HepG2 (cell line): Measurements from ENCODE around the gene OASL.
A peak's percentile ranks its signal among the peaks of the same experiment; 100 is the strongest.

Experiments
- ASH2L ChIP-seq: fragments of 300-600, 200-600 bp; sonication (generic); IDR thresholded peaks from 2 replicates; pipeline ENCODE4 v1.7.0; 2017; ENCODE audit warnings: low read depth, mild to moderate bottlenecking, moderate library complexity, mixed read lengths, low read length; ENCODE audit not compliant: insufficient read length
- BRCA1 ChIP-seq: sonication (generic); formaldehyde crosslinking; IDR thresholded peaks from 2 replicates; pipeline ENCODE4 v1.4.0; 2020; ENCODE audit warnings: missing genetic modification reagents
- CTCF ChIP-seq: sonication (generic); formaldehyde crosslinking; IDR thresholded peaks from 2 replicates; pipeline ENCODE4 v1.5.0; 2020; ENCODE audit warnings: mild to moderate bottlenecking, missing genetic modification reagents, moderate library complexity
- DNMT3B ChIP-seq: conservative IDR thresholded peaks from 2 replicates; pipeline ENCODE4 v1.6.1; 2016; ENCODE audit warnings: missing biosample characterization, control low read depth
- ETV6 ChIP-seq: sonication (generic); formaldehyde crosslinking; conservative IDR thresholded peaks from 2 replicates; pipeline ENCODE4 v1.4.0; 2020; ENCODE audit warnings: missing genetic modification reagents
- KLF9 ChIP-seq: IDR thresholded peaks from 2 replicates; pipeline ENCODE4 v1.6.1; 2016; ENCODE audit warnings: low read depth
- PBX2 ChIP-seq: IDR thresholded peaks from 2 replicates; pipeline ENCODE4 v1.6.1; 2016; ENCODE audit warnings: control low read depth
- PCBP1 ChIP-seq: fragments of 200-400 bp; formaldehyde crosslinking; IDR thresholded peaks from 2 replicates; pipeline ENCODE4 v1.6.1; 2017; ENCODE audit warnings: mild to moderate bottlenecking, low read depth, low read length, borderline replicate concordance
- POLR2AphosphoS5 ChIP-seq: IDR thresholded peaks from 2 replicates; pipeline ENCODE4 v1.6.1; 2012; ENCODE audit warnings: low read depth, low read length
- YEATS2 ChIP-seq: sonication (generic); formaldehyde crosslinking; IDR thresholded peaks from 2 replicates; pipeline ENCODE4 v1.4.0; 2020; ENCODE audit warnings: missing genetic modification reagents, borderline replicate concordance
- ZKSCAN1 ChIP-seq: fragments of 150-350 bp; IDR thresholded peaks from 2 replicates; pipeline ENCODE4 v1.6.1; 2014; ENCODE audit warnings: low read length
- ZNF263 ChIP-seq: sonication (generic); formaldehyde crosslinking; IDR thresholded peaks from 2 replicates; pipeline ENCODE4 v1.4.0; 2020; ENCODE audit warnings: missing genetic modification reagents
- ZNF766 ChIP-seq: sonication (generic); formaldehyde crosslinking; IDR thresholded peaks from 2 replicates; pipeline ENCODE4 v1.5.0; 2020; ENCODE audit warnings: missing genetic modification reagents, borderline replicate concordance

GRCh38 chr12:120984351-120984898 lies 54.6 kb downstream of the OASL start:
- TF ChIP-seq ASH2L (peak; percentile 59), ZNF263 (CRISPR knock-in tag) (peak; percentile 89), KLF9 (CRISPR knock-in tag) (no peak), CTCF (CRISPR knock-in tag) (no peak), ZNF766 (no peak), PCBP1 (no peak), ETV6 (CRISPR knock-in tag) (no peak), PBX2 (CRISPR knock-in tag) (no peak), DNMT3B (CRISPR knock-in tag) (no peak), POLR2AphosphoS5 (no peak), YEATS2 (CRISPR knock-in tag) (no peak), ZKSCAN1 (no peak), BRCA1 (CRISPR knock-in tag) (no peak)
